ENCODE measurements around the gene ID2. TPM values are rescaled to one million over a fixed set of nuclear protein-coding genes. Genes with fewer than 3 reads are reported as not detected.

The ID2 gene
- total RNA-seq, 4 donors from 2014 or later, result 143 to 391 (median 188) TPM

GRCh38 chr2:8636041-8636491 lies 45.8 kb upstream of the ID2 start:
- Histone ChIP-seq H3K27ac (no peak overlapping the region), H3K4me3 (no peak overlapping the region), H3K36me3 (no peaks in the 10 kb centered on the region), H3K4me1 (peaks cover 0 to 9% (median 0%) of the 10 kb centered on the region in 4 donors), H3K9me3 (no peaks in the 10 kb centered on the region), H3K27me3 (no peaks in the 10 kb centered on the region)
- TF ChIP-seq, protein P1, sequence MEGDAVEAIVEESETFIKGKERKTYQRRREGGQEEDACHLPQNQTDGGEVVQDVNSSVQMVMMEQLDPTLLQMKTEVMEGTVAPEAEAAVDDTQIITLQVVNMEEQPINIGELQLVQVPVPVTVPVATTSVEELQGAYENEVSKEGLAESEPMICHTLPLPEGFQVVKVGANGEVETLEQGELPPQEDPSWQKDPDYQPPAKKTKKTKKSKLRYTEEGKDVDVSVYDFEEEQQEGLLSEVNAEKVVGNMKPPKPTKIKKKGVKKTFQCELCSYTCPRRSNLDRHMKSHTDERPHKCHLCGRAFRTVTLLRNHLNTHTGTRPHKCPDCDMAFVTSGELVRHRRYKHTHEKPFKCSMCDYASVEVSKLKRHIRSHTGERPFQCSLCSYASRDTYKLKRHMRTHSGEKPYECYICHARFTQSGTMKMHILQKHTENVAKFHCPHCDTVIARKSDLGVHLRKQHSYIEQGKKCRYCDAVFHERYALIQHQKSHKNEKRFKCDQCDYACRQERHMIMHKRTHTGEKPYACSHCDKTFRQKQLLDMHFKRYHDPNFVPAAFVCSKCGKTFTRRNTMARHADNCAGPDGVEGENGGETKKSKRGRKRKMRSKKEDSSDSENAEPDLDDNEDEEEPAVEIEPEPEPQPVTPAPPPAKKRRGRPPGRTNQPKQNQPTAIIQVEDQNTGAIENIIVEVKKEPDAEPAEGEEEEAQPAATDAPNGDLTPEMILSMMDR (IDR thresholded peaks at IDR 0.05), result no peak
- DNase-seq, result no peak

- peak in 1 of 3 donors; percentile 25 for DNase-seq
- H3K4me1 ChIP-seq, result peaks cover 0 to 9% (median 0%) of the 10 kb centered on the region in 4 donors
- H3K4me3 ChIP-seq, result no peak overlapping the region
- H3K27ac ChIP-seq, result no peak overlapping the region
- H3K36me3 ChIP-seq, result no peaks in the 10 kb centered on the region
- TF ChIP-seq, protein P1 (IDR thresholded peaks at IDR 0.05), result no peak
- TF ChIP-seq POLR2A (IDR thresholded peaks at IDR 0.05), result no peak
- no peaks in the 10 kb centered on the region for H3K9me3 ChIP-seq
- H3K27me3 ChIP-seq, result no peaks in the 10 kb centered on the region
These were observed 44.9 kb upstream of the ID2 start for GRCh38 chr2:8636721-8637636.

GRCh38 chr2:8638327-8638726 lies 43.5 kb upstream of the ID2 start:
- TF ChIP-seq, protein P1 (IDR thresholded peaks at IDR 0.05), result no peak
- TF ChIP-seq POLR2A (IDR thresholded peaks at IDR 0.05), result no peak
- Histone ChIP-seq H3K9me3 (no peaks in the 10 kb centered on the region), H3K27ac (no peak overlapping the region), H3K4me1 (peaks cover 0 to 8% (median 0%) of the 10 kb centered on the region in 4 donors), H3K36me3 (no peaks in the 10 kb centered on the region), H3K27me3 (no peaks in the 10 kb centered on the region), H3K4me3 (no peak overlapping the region)
- peak in 1 of 3 donors; percentile 7 for DNase-seq

- DNase-seq, result no peak
- no peaks in the 10 kb centered on the region for H3K9me3 ChIP-seq
These were observed 42.7 kb upstream of the ID2 start for GRCh38 chr2:8639122-8639635.

DNA sequence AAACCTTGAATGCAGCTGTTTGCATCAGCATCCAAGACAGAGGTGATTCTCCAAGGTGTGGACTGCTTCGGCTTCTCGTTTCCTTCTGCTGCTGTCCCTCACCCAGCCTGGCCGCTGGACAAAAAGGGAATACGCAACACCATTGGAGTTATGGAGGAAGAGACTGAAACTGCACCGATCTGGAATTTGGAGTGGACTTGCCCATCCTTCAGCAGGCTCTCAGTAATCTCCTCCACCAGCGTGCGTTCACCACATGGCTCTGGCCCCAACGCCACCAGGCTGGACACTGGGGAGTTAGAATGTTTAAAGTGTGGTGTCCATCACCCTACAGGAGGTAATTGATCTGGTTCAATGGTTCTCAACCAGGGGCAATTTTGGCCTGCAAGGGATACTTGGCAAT lies 41.4 kb upstream of the ID2 start:
- Histone ChIP-seq H3K9me3 (no peaks in the 10 kb centered on the region), H3K4me1 (no peaks in the 10 kb centered on the region), H3K27ac (no peak overlapping the region), H3K4me3 (no peak overlapping the region), H3K36me3 (no peaks in the 10 kb centered on the region), H3K27me3 (no peaks in the 10 kb centered on the region)
- DNase-seq, result no peak
- TF ChIP-seq POLR2A (IDR thresholded peaks at IDR 0.05), result no peak
- TF ChIP-seq, protein P1 (IDR thresholded peaks at IDR 0.05), result no peak

More at GRCh38 chr2:8639122-8639635, 42.7 kb upstream of the ID2 start:
- TF ChIP-seq POLR2A (IDR thresholded peaks at IDR 0.05), result no peak
- TF ChIP-seq, protein P1 (IDR thresholded peaks at IDR 0.05), result no peak
- no peaks in the 10 kb centered on the region for H3K27me3 ChIP-seq
- H3K27ac ChIP-seq, result no peak overlapping the region
- no peaks in the 10 kb centered on the region for H3K36me3 ChIP-seq
- no peak overlapping the region for H3K4me3 ChIP-seq
- no peaks in the 10 kb centered on the region for H3K4me1 ChIP-seq
